ENCODE data around the gene KCND3. TPM values are rescaled to one million over a fixed set of nuclear protein-coding genes. Genes with fewer than 3 reads are reported as not detected.
"Not testable (repeated sequence)": the region's sequence is repeated elsewhere in the genome, so short reads cannot be mapped to it uniquely, and the experiment has no call there.

KCND3 gene
- total RNA-seq, 1 donor from 2014 or later, result 0.99 TPM

- DNase-seq, result peak; percentile 64
Measured at GRCh38 chr1:111769517-111770146, 219.8 kb downstream of the KCND3 start.

GRCh38 chr1:111768625-111769024, 220.8 kb downstream of the KCND3 start:
- DNase-seq, result no peak

GRCh38 chr1:111768023-111768422, 221.4 kb downstream of the KCND3 start:
- DNase-seq, result no peak

- DNase-seq, result no peak
Measured at GRCh38 chr1:111762332-111762731, 227.1 kb downstream of the KCND3 start.

DNA sequence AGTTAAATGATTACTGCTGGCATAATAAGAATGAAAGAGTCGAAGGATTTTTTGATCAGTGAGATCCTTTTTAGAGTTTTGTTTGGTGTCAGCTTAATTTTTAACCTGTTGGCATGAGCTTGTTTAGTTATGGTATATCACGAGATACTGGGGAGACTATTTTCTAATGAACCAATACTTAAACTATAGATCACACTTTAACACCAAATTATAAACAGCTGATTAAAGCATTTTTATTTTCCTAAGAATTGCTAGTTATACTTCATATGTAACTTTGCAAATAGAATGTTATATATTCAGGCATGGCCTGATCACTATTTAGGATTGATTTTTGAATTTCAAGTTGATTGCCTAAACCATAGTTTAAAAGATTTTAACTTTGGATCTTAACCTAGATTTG, 227.8 kb downstream of the KCND3 start:
- DNase-seq, result no peak

GRCh38 chr1:111758373-111758772, 231.1 kb downstream of the KCND3 start:
- DNase-seq, result no peak

DNA sequence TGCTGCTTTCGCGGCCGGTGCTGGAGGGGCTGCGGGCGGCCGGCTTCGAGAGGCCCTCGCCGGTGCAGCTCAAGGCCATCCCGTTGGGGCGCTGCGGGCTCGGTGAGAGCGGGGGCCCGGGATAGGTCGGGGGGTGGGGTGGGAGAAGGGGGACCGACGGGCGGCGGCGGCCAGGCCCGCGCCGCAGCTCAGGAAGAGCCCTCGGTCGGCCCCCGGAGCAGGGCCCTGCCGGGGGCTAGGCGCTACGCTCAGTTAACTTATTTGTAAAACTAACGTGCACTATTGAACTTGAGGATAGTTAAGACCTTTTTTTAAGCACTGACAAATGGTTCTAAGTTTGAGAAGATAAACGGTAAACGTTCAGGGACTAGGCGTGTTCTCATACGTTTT, 233.3 kb downstream of the KCND3 start:
- no peak for DNase-seq

- DNase-seq, result peak; percentile 95
Measured at GRCh38 chr1:111755331-111756123, 233.9 kb downstream of the KCND3 start, which contains the start of gene DDX20. TSS of gene DDX20 (plus strand) at chr1:111755901. CDS start at chr1:111755925, 24 bp downstream.

GRCh38 chr1:111754984-111755330, 234.5 kb downstream of the KCND3 start:
- peak; percentile 88 for DNase-seq

DNA sequence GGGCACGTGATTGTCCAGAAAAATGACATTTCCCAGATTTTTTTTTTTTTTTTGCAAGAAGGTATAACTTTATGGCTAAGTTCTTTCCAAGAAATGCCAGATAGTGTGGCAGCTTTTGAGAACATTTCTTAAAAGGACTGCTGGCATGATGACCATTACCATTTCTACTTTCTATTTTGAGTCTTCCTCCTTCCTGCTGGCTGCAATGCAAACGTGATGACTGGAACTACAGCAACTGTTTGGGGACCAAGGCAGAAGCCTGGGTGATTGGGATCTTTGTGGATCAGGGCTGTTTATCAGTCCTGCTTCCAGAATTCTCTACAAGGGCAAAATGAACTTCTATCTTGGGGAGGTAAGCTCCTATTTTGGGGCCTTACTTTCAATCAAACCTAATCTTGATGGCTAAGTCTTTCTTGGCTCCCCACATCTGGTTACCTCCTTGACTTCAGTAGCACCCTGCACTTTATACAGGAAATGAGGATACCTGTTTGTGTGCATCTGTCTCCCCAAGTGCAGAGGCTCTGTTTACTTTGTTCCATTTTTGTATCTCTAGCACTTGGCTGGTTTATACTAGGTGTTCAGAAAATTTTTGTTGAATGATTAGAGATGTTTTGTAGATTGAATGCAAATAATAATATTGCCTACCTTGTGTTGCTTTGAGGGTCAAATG, 237.4 kb downstream of the KCND3 start:
- DNase-seq, result no peak

- DNase-seq, result no peak
Measured at GRCh38 chr1:111750856-111751255, 238.6 kb downstream of the KCND3 start.

DNA sequence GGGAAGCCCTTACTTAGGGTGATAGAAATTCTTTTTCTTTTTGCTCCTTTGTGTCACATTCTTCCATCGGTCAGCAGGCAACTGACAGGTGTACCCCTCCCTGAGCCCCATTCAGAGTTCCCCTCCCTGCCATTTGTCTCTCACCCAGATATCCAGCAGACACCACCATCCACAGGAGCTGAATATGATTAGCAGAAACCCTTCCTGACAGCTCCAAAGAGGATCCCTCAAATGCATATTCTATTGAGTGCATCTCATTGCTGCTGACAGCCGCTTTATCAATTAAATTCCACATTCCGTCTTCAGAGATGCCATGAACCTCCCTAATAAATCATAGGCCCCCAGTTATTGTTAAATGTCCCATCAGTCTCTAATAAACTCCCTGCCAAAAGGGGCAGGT, 239.8 kb downstream of the KCND3 start:
- no peak for DNase-seq

GRCh38 chr1:111747947-111748346, 241.5 kb downstream of the KCND3 start:
- DNase-seq, result no peak

DNA sequence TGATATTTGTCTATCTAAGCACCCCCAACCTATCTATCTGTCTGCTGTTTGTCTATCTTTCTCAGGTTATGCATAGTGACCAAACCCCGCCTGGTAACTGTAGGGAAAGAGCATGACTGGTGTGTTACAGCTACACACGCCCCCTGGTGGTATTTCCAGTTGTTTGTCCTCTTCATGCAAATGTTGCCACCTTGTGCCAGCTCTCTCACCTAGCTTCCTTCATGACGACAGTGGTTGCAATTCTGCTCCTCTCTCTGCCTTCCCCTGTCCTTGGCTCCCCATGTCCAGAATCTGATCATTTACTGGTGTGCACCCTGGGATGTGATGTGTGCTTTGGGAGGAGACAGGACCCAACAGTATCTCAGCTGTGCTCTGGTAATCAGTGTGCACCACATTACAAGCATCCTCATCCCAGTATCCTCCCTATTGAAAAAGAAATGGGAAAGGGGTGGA, 242.2 kb downstream of the KCND3 start:
- DNase-seq, result no peak

DNA sequence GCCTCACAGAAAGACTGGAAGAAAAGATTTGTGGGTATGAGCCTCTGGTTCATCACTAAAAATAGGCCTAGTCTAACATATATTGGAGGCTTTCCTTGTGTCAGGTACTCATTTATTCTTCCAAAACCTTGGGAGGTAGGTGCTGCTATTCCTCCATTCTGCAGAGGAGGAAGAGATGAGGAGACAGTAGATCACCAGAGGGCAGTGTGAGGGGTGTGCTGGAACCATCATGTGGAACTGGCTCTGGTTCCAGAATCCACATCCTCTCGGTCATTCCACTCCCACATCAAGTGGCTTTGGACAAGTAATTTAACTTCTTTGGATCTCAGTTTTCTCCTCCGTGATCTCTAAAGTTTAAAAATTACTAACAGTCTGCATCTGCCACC, 242.9 kb downstream of the KCND3 start:
- DNase-seq, result no peak

DNA sequence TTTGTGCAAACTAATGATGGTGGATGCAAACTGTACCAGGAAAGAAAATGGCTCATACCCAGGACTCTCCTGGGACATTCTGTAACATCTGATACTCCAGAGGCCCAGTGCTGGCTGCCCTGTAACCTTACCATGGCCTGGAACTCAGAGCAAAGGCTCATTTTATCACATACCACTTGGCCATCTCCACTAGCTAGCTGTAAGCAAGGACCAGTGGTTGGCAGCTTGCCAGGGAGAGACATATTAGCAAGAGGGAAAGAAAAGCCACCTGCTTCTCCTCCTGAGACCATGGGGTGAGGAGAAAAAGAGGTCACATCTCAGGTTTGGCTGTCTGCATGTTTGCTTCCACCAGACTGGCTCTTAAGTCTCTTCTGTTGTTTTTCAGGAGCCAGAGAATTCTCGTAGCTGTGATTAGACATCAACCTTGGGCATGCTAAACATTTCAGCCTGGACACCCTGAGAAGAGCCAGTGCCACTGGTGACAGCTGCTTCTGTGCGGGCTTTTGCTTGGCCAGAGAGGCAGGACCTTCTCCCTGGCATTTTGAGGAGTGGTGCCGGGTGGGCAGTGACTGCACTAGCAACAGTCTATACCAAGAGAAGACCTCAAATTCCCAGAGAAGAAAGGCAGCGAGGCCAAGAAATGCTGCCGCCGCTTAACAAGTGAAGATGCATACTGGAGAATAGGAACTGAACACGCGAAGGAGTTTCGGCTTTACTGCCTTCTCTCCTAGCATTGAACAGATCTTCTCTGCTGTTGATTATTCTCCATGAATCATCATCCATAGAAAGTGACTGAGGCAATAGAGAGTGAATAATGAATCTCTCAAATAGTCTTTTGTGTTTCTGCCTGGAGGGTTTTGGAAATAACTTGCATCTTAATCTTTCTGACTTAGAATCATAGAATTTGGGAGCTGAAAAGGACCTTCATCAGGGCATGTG, 243.5 kb downstream of the KCND3 start:
- DNase-seq, result no peak

GRCh38 chr1:111743679-111744101, 245.8 kb downstream of the KCND3 start:
- no peak for DNase-seq

DNA sequence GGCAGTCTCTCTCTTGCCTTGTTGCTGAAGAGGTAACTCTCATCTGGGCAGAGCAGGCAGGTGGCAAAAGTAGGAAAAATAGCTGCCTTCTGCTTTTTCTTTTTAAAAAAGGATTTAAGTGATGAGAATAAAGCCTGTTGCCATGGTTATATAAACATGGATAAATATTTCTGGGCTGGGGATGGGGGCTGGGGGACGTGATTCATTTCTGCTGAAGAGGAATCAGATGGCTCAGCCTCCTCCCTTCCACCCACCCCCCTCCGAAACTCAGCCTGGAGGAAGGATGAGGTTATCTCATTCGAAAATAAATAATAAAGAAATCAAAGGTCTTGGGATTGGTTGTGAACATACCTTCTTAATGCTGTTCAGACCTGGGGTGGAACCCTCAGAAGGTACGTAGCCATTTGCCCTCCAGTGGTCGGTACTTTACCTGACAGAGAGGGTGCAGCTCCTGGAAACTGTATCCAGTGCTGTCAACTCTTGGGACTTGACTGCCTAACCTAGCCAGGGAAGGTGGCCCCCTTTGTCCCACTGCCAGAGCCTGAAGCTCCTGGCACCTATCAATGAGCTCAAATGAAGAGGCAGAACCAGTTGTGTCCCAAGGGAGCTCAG, 246.4 kb downstream of the KCND3 start:
- DNase-seq, result no peak

GRCh38 chr1:111742292-111742691, 247.2 kb downstream of the KCND3 start:
- not testable (repeated sequence) for DNase-seq

DNA sequence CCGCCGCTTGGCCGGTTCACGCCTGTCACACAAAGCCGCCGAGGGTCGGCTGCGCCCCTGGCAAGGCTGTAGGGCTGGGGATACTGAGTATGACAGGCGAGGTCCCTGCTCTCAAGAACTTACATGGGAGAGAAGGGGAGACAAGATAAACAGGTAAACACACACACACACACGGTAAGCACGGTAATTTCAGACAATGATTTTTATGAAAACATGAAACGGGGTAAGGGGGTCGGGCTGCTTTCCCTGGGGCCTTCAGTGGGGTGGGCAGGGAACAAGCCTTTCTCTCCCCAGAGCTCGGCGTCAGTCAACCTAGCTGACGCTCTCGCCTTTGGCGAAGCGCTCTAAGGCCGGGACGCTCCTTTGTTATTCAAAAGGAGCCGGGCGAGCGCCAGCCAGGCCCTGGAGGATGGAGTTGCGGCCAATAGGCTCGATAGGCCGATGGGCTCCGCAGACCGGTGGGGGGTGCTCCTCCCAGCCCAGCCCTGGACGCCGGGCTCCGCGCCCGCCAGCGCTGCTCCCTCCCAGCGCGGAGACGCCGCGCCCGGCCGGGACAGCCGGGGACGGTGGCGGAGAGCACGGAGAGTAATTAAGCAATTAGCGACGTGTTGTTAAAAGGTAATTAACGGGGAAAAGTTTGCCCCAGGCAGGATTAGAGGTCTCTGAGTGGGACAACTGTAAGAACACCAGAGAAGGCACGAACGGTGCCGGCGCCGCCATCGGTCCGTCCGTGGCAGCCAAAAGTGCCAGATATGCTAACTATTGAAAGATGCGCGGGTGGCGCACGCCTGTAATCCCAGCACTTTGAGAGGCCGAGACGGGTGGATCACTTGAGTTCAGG, 249.3 kb downstream of the KCND3 start:
- DNase-seq, result no peak

All from skin of body (tissue), 2 donors.